Gastrocnemius medialis (tissue), 4 donors: Measurements from ENCODE around the gene ANTXR1.

Experiments used
- CTCF ChIP-seq, 5 experiments: fragments of 450-650 bp in 3 of 5; fragments of 200-600 bp in 2 of 5; sonication (generic) in 2 of 5; IDR thresholded peaks in 4 of 5; conservative IDR thresholded peaks in 1 of 5; 1 replicate in 4 of 5; 2 replicates in 1 of 5; pipeline ENCODE4 v1.5.1; 2016 to 2019; ENCODE audit warnings: antibody characterized with exemption in 5 of 5, mild to moderate bottlenecking in 3 of 5, moderate library complexity in 3 of 5
- POLR2A ChIP-seq, 2 donors: fragments of 450-650 bp; IDR thresholded peaks; one replicate each; pipeline ENCODE4 v1.6.1; 2017; ENCODE audit warnings: antibody characterized with exemption in 2 of 2, mild to moderate bottlenecking in 2 of 2, moderate library complexity in 2 of 2

GRCh38 chr2:69202327-69202726, 189.3 kb downstream of the ANTXR1 start:
- TF ChIP-seq CTCF (IDR thresholded peaks at IDR 0.05 in 4 of 5, conservative IDR thresholded peaks at IDR 0.05 in 1 of 5), result no peak
- TF ChIP-seq POLR2A (IDR thresholded peaks at IDR 0.05), result no peak
